ENCODE results near the gene GLIS1. TPM values are rescaled to one million over a fixed set of nuclear protein-coding genes. Genes with fewer than 3 reads are reported as not detected.
A peak's percentile ranks its signal among the peaks of the same experiment; 100 is the strongest.

GLIS1 gene
- total RNA-seq, 1 donor from 2014 or later, result 2.5 TPM

GRCh38 chr1:53475664-53476063 is 263.3 kb downstream of the GLIS1 start:
- no peak for DNase-seq (ENCODE audit: low read depth)
- TF ChIP-seq, protein P1, sequence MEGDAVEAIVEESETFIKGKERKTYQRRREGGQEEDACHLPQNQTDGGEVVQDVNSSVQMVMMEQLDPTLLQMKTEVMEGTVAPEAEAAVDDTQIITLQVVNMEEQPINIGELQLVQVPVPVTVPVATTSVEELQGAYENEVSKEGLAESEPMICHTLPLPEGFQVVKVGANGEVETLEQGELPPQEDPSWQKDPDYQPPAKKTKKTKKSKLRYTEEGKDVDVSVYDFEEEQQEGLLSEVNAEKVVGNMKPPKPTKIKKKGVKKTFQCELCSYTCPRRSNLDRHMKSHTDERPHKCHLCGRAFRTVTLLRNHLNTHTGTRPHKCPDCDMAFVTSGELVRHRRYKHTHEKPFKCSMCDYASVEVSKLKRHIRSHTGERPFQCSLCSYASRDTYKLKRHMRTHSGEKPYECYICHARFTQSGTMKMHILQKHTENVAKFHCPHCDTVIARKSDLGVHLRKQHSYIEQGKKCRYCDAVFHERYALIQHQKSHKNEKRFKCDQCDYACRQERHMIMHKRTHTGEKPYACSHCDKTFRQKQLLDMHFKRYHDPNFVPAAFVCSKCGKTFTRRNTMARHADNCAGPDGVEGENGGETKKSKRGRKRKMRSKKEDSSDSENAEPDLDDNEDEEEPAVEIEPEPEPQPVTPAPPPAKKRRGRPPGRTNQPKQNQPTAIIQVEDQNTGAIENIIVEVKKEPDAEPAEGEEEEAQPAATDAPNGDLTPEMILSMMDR (conservative IDR thresholded peaks at IDR 0.05; ENCODE audit: low read depth, low read length), result no peak
- no peak overlapping the region for H3K4me3 ChIP-seq (ENCODE audit: low read depth, low read length)

- no peak overlapping the region for H3K4me3 ChIP-seq (ENCODE audit: low read depth, low read length)
- DNase-seq (ENCODE audit: low read depth), result no peak
- TF ChIP-seq, protein P1 (conservative IDR thresholded peaks at IDR 0.05; ENCODE audit: low read depth, low read length), result peak; percentile 46
Measured at GRCh38 chr1:53473463-53473862, 265.5 kb downstream of the GLIS1 start.

- H3K4me3 ChIP-seq (ENCODE audit: low read depth, low read length), result no peak overlapping the region
- no peak for DNase-seq (ENCODE audit: low read depth)
- TF ChIP-seq, protein P1 (conservative IDR thresholded peaks at IDR 0.05; ENCODE audit: low read depth, low read length), result no peak
Measured at GRCh38 chr1:53471000-53471399, 268.0 kb downstream of the GLIS1 start.

GRCh38 chr1:53470584-53470983 is 268.4 kb downstream of the GLIS1 start:
- DNase-seq (ENCODE audit: low read depth), result no peak
- TF ChIP-seq, protein P1 (conservative IDR thresholded peaks at IDR 0.05; ENCODE audit: low read depth, low read length), result no peak
- no peak overlapping the region for H3K4me3 ChIP-seq (ENCODE audit: low read depth, low read length)

- TF ChIP-seq, protein P1 (conservative IDR thresholded peaks at IDR 0.05; ENCODE audit: low read depth, low read length), result peak; percentile 79
- peak; percentile 13 for DNase-seq (ENCODE audit: low read depth)
- H3K4me3 ChIP-seq (ENCODE audit: low read depth, low read length), result no peak overlapping the region
Measured at GRCh38 chr1:53470155-53470554, 268.8 kb downstream of the GLIS1 start.

GRCh38 chr1:53469373-53469772 is 269.6 kb downstream of the GLIS1 start:
- no peak overlapping the region for H3K4me3 ChIP-seq (ENCODE audit: low read depth, low read length)
- TF ChIP-seq, protein P1 (conservative IDR thresholded peaks at IDR 0.05; ENCODE audit: low read depth, low read length), result no peak
- no peak for DNase-seq (ENCODE audit: low read depth)

GRCh38 chr1:53468374-53468773 is 270.6 kb downstream of the GLIS1 start:
- TF ChIP-seq, protein P1 (conservative IDR thresholded peaks at IDR 0.05; ENCODE audit: low read depth, low read length), result no peak
- H3K4me3 ChIP-seq (ENCODE audit: low read depth, low read length), result no peak overlapping the region
- DNase-seq (ENCODE audit: low read depth), result no peak
